ENCODE results near the gene SRMS. TPM values are rescaled to one million over a fixed set of nuclear protein-coding genes. Genes with fewer than 3 reads are reported as not detected.

SRMS gene
- total RNA-seq, 1 experiment from 2014 or later = 3.2 TPM

DNA sequence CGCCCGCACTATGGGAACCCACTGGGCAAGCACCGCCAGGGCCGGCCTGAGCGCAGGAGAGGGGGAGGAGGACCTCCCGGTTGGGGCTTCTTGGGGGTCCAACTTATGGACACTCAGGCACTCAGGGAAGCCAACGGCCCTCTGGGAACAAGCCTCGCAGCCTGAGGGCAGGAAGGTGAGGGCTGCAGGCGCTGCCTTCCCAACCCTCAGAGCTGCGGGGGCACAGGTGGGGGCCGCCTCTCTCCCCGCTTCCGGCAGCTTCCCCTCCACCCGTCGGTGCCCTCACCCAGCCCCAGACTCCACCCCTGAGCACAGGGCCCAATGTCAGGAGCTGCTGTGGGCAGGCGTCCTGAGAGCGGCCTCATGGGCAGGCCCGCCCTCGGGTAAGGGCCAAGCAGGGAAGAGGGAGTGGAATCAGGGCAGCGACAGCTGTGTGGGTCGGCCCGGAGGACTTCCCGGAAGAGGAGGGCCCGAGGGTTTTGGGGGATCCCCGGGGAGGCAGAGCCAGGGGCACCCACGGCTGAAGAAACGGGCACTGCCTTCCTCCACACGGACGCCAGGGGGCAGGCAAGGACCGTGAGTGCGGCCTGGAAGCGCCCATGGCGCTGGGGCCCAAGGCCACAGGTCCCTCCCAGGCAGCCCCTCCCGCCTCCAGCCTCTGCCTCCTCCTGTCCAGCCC, 9.9 kb downstream of the SRMS start:
- no peaks in the 10 kb centered on the region for H3K36me3 ChIP-seq (ENCODE audit: control insufficient read depth in 1 of 2, insufficient read depth in 2 of 2, low read length in 2 of 2)
- ChIA-PET CTCF (interaction anchor here (0.6 to 3.3 kb wide), 31 partner anchors 9 to 702 kb away, joined by 3 to 30 read pairs (median 3); partner anchors contain the start of genes ARFRP1, HELZ2, PPDPF and PRPF6), RAD21 (ENCODE audit: low non-redundant PET in 1 of 2, low total read pairs in 2 of 2, uncharacterized antibody in 2 of 2, unreplicated experiment in 2 of 2) (interaction anchor here (0.6 to 2.0 kb wide), 16 partner anchors 9 to 539 kb away, joined by 3 to 8 read pairs (median 4); partner anchors contain the start of genes PPDPF (in 1 of the 2) and TPD52L2 (in 1 of the 2)), POLR2A (interaction anchor here (0.9 to 3.3 kb wide), 11 partner anchors 14 to 443 kb away, joined by 3 to 9 read pairs (median 4); partner anchors contain the start of genes PPDPF, TNFRSF6B and TPD52L2)
- H3K27ac ChIP-seq (ENCODE audit: low read depth, low read length) = peak overlapping the region; percentile 97
- peak; percentile 84 for ATAC-seq
- peak overlapping the region; percentile 67 for H3K4me3 ChIP-seq (replicated peaks in 1 of 2; ENCODE audit: low read depth in 1 of 2, low read length in 2 of 2)
- peak overlapping the region; percentile 99 for H3K4me2 ChIP-seq (ENCODE audit: low read length)
- H3K79me2 ChIP-seq (ENCODE audit: insufficient read depth, low read length) = no peaks in the 10 kb centered on the region
- no peak overlapping the region for H2AFZ ChIP-seq (ENCODE audit: low read depth, low read length, poor library complexity, severe bottlenecking)
- H3K9ac ChIP-seq (ENCODE audit: low read length) = peak overlapping the region; percentile 76
- no peaks in the 10 kb centered on the region for H4K20me1 ChIP-seq (ENCODE audit: insufficient read depth)
- intact Hi-C loops (cut with micrococcal nuclease) = loop anchor here (2.0 to 10.0 kb wide), 8 partner anchors 35 to 437 kb away; partner anchors contain the start of genes GMEB2, TNFRSF6B and TPD52L2
- H3K9me3 ChIP-seq (ENCODE audit: control insufficient read depth in 1 of 2, insufficient read depth in 1 of 2, low read depth in 1 of 2, low read length in 2 of 2) = no peaks in the 10 kb centered on the region
- H3K9me2 ChIP-seq (ENCODE audit: insufficient read depth) = no peaks in the 10 kb centered on the region
- peaks cover 41 to 88% of the 10 kb centered on the region in 2 experiments for H3K4me1 ChIP-seq (ENCODE audit: control insufficient read depth in 1 of 2, insufficient read depth in 2 of 2, low read length in 2 of 2)
- DNase-seq (ENCODE audit: low read depth, low spot score) = peak; percentile 93
- TF ChIP-seq ZFX (IDR thresholded peaks at IDR 0.05) = peak; percentile 4; the same call in 1 of the 2 replicates
- no peak for TF ChIP-seq MAX (IDR thresholded peaks at IDR 0.05)
- no peak for TF ChIP-seq EZH2 (IDR thresholded peaks at IDR 0.05)
- no peak for TF ChIP-seq POLR2A (IDR thresholded peaks at IDR 0.05; ENCODE audit: borderline replicate concordance, extremely low read depth, insufficient read depth, insufficient read length)
- TF ChIP-seq CEBPB (IDR thresholded peaks at IDR 0.05; ENCODE audit: low read depth) = no peak
- TF ChIP-seq CBX3 (IDR thresholded peaks at IDR 0.05; ENCODE audit: low read depth) = no peak
- TF ChIP-seq POLR2AphosphoS5 (IDR thresholded peaks at IDR 0.05; ENCODE audit: low read depth, low read length) = peak; percentile 54
- no peak for TF ChIP-seq REST (IDR thresholded peaks at IDR 0.05; ENCODE audit: low read depth)
- TF ChIP-seq, protein P1, sequence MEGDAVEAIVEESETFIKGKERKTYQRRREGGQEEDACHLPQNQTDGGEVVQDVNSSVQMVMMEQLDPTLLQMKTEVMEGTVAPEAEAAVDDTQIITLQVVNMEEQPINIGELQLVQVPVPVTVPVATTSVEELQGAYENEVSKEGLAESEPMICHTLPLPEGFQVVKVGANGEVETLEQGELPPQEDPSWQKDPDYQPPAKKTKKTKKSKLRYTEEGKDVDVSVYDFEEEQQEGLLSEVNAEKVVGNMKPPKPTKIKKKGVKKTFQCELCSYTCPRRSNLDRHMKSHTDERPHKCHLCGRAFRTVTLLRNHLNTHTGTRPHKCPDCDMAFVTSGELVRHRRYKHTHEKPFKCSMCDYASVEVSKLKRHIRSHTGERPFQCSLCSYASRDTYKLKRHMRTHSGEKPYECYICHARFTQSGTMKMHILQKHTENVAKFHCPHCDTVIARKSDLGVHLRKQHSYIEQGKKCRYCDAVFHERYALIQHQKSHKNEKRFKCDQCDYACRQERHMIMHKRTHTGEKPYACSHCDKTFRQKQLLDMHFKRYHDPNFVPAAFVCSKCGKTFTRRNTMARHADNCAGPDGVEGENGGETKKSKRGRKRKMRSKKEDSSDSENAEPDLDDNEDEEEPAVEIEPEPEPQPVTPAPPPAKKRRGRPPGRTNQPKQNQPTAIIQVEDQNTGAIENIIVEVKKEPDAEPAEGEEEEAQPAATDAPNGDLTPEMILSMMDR (IDR thresholded peaks at IDR 0.05 in 2 of 3, conservative IDR thresholded peaks at IDR 0.05 in 1 of 3; ENCODE audit: borderline replicate concordance in 1 of 3, insufficient read depth in 1 of 3, low read depth in 2 of 3, low read length in 2 of 3) = peak in 2 of 3 experiments; percentile 80 to 86; a peak in 4 of 6 replicates
- no TSS peak for BruUV-seq (replicated peaks)
- no peaks in the 10 kb centered on the region for H3K27me3 ChIP-seq (ENCODE audit: insufficient read depth, low read length)
